ENCODE measurements around the gene TGFBRAP1. TPM values are rescaled to one million over a fixed set of nuclear protein-coding genes. Genes with fewer than 3 reads are reported as not detected.

Gene TGFBRAP1
- total RNA-seq, 2 experiments from 2014 or later, result 29.9 to 31.6 TPM

- ChIA-PET CTCF (interaction anchor here (0.6 kb wide), 1 partner anchor 65 kb away, joined by 3 read pairs; no protein-coding TSS in a partner anchor), POLR2A (no interaction called here)
These were observed 31.8 kb upstream of the TGFBRAP1 start for GRCh38 chr2:105361102-105361889.

GRCh38 chr2:105358593-105358992 is 29.1 kb upstream of the TGFBRAP1 start:
- CTCF ChIA-PET, result interaction anchor here (0.5 kb wide), 1 partner anchor 120 kb away, joined by 4 read pairs; no protein-coding TSS in a partner anchor
- POLR2A ChIA-PET, result no interaction called here

GRCh38 chr2:105357122-105357521 is 27.6 kb upstream of the TGFBRAP1 start:
- POLR2A ChIA-PET, result no interaction called here
- CTCF ChIA-PET, result no interaction called here

- CTCF ChIA-PET, result interaction anchor here (0.6 to 1.5 kb wide), 3 partner anchors 15 to 177 kb away, joined by 3 to 5 read pairs (median 3); no protein-coding TSS in a partner anchor
These were observed 15.3 kb upstream of the TGFBRAP1 start for GRCh38 chr2:105344704-105345345.

GRCh38 chr2:105339414-105339813 is 9.9 kb upstream of the TGFBRAP1 start:
- ChIA-PET CTCF (interaction anchor here (1.0 kb wide), 1 partner anchor 9 kb away, joined by 4 read pairs; no protein-coding TSS in a partner anchor), POLR2A (no interaction called here)

More at GRCh38 chr2:105344704-105345345, 15.3 kb upstream of the TGFBRAP1 start:
- POLR2A ChIA-PET, result no interaction called here

GRCh38 chr2:105338020-105338385 is 8.5 kb upstream of the TGFBRAP1 start:
- CTCF ChIA-PET, result no interaction called here
- POLR2A ChIA-PET, result interaction anchor here (1.4 to 2.5 kb wide), 2 partner anchors 9 to 406 kb away, joined by 3 to 12 read pairs; partner anchors contain the start of gene TGFBRAP1

GRCh38 chr2:105337122-105338019 is 7.8 kb upstream of the TGFBRAP1 start, which contains the start of gene C2orf49:
C2orf49 (plus strand) TSS chr2:105337540; CDS start chr2:105337588, 48 bp downstream.
- ChIA-PET POLR2A (interaction anchor here (0.5 to 2.5 kb wide), 3 partner anchors 8 to 407 kb away, joined by 3 to 12 read pairs (median 5); partner anchors contain the start of gene TGFBRAP1), CTCF (interaction anchor here (0.7 kb wide), 1 partner anchor 241 kb away, joined by 3 read pairs; no protein-coding TSS in a partner anchor)

- ChIA-PET POLR2A (interaction anchor here (0.5 to 2.5 kb wide), 3 partner anchors 8 to 407 kb away, joined by 3 to 12 read pairs (median 5); partner anchors contain the start of gene TGFBRAP1), CTCF (no interaction called here)
These were observed 7.2 kb upstream of the TGFBRAP1 start for GRCh38 chr2:105336786-105337121.

- POLR2A ChIA-PET, result no interaction called here
- CTCF ChIA-PET, result no interaction called here
These were observed 5.9 kb upstream of the TGFBRAP1 start for GRCh38 chr2:105335469-105335868.

- ChIA-PET CTCF (no interaction called here), POLR2A (no interaction called here)
These were observed 4.7 kb upstream of the TGFBRAP1 start for GRCh38 chr2:105334211-105334610.

GRCh38 chr2:105330681-105331375 is 1.3 kb upstream of the TGFBRAP1 start:
- POLR2A ChIA-PET, result interaction anchor here (0.6 to 0.9 kb wide), 2 partner anchors 25 to 756 kb away, joined by 5 to 10 read pairs; no protein-coding TSS in a partner anchor
- CTCF ChIA-PET, result interaction anchor here (0.7 to 1.6 kb wide), 4 partner anchors 8 to 25 kb away, joined by 3 to 6 read pairs (median 4); no protein-coding TSS in a partner anchor

- ChIA-PET CTCF (interaction anchor here (0.8 to 1.6 kb wide), 2 partner anchors 11 to 41 kb away, joined by 3 read pairs; no protein-coding TSS in a partner anchor), POLR2A (interaction anchor here (2.5 kb wide), 1 partner anchor 9 kb away, joined by 12 read pairs; the partner anchor contains the start of gene C2orf49)
These were observed 359 bp downstream of the TGFBRAP1 start for GRCh38 chr2:105329197-105329554.

GRCh38 chr2:105328281-105329196 is 996 bp downstream of the TGFBRAP1 start:
- CTCF ChIA-PET, result interaction anchor here (0.8 to 1.6 kb wide), 3 partner anchors 19 to 88 kb away, joined by 3 read pairs; no protein-coding TSS in a partner anchor
- POLR2A ChIA-PET, result interaction anchor here (2.5 kb wide), 1 partner anchor 9 kb away, joined by 12 read pairs; the partner anchor contains the start of gene C2orf49

GRCh38 chr2:105327690-105328089 is 1.8 kb downstream of the TGFBRAP1 start:
- CTCF ChIA-PET, result interaction anchor here (1.5 to 1.6 kb wide), 2 partner anchors 19 to 87 kb away, joined by 3 read pairs; no protein-coding TSS in a partner anchor
- POLR2A ChIA-PET, result interaction anchor here (0.6 to 2.5 kb wide), 2 partner anchors 10 to 14 kb away, joined by 6 to 12 read pairs; partner anchors contain the start of gene C2orf49

GRCh38 chr2:105327271-105327670 is 2.3 kb downstream of the TGFBRAP1 start:
- POLR2A ChIA-PET, result interaction anchor here (0.6 kb wide), 1 partner anchor 13 kb away, joined by 6 read pairs; no protein-coding TSS in a partner anchor
- CTCF ChIA-PET, result interaction anchor here (1.5 to 1.6 kb wide), 2 partner anchors 18 to 87 kb away, joined by 3 read pairs; no protein-coding TSS in a partner anchor

- ChIA-PET CTCF (no interaction called here), POLR2A (no interaction called here)
These were observed 4.1 kb downstream of the TGFBRAP1 start for GRCh38 chr2:105325389-105325963.

- ChIA-PET CTCF (no interaction called here), POLR2A (no interaction called here)
These were observed 4.8 kb downstream of the TGFBRAP1 start for GRCh38 chr2:105324732-105325131.
